ENCODE measurements around the gene TMEM255B. TPM values are rescaled to one million over a fixed set of nuclear protein-coding genes. Genes with fewer than 3 reads are reported as not detected.

The TMEM255B gene
- total and polyA plus RNA-seq, 5 donors from 2014 or later: 0.02 to 1.3 (median 0.11) TPM; not detected in 1

DNA sequence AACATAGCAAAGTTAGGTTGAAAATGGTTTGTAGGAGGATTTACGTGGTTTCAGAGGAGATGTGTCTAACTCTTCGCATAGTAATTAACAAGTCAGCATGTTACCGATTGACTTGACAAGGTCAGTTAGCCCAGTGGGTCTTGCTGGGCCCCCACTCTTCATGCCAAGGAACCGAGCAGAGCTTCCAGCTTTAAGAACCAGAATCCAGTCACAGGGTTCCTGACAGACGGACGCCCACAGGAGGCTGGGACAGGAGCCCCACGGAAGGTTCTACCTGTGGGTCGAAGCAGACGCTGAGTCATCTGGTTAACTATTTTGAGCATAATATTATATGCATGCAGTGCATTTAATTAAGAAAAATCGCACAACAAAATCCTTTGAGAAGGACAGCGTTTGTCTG is 3.5 kb downstream of the TMEM255B start:
- ATAC-seq (ENCODE audit: low read depth in 2 of 2): no peak
- Histone ChIP-seq H3K4me1 (ENCODE audit: control insufficient read depth, insufficient read depth, low read length, poor library complexity, severe bottlenecking) (peaks cover 17% of the 10 kb centered on the region), H3K9me3 (ENCODE audit: control insufficient read depth in 2 of 2, low read length in 2 of 2) (no peaks in the 10 kb centered on the region), H3K27me3 (ENCODE audit: control insufficient read depth, insufficient read depth, low read length) (peaks cover 22% of the 10 kb centered on the region), H3K4me3 (ENCODE audit: low read depth, low read length) (no peak overlapping the region), H3K36me3 (ENCODE audit: control insufficient read depth, insufficient read depth, low read length) (no peaks in the 10 kb centered on the region), H3K27ac (ENCODE audit: insufficient read depth, low read length, poor library complexity, severe bottlenecking) (no peak overlapping the region)
- H3K9me3 Mint-ChIP-seq: peaks cover 0 to 1% (median 0%) of the 10 kb centered on the region in 7 donors
- H3K27ac Mint-ChIP-seq: no peak overlapping the region
- DNase-seq: no peak
- H3K27me3 Mint-ChIP-seq: peaks cover 46% of the 10 kb centered on the region
- peaks cover 5 to 13% (median 8%) of the 10 kb centered on the region in 4 donors for H3K4me1 Mint-ChIP-seq
- no peak overlapping the region for H3K4me3 Mint-ChIP-seq
- no peaks in the 10 kb centered on the region for H3K36me3 Mint-ChIP-seq

DNA sequence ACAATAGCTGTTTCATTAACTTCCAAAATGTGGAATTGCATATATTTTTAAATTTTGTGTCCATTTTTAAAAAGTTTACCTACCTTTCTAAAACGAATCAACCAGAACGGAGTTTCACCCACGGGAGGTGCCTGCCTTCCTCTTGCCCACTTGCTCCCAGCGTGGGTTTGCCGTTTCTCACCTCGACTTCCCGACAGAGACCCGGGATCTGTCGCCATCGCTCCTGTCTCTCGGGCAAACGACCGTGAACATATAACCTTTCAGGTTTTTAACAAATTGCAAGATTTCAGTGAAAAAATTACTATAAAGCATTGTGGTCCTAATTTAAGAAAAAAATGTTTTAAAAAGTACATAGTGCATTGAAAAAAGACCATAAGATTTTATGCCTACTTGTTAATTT is 4.2 kb downstream of the TMEM255B start:
- ATAC-seq (ENCODE audit: low read depth in 2 of 2) (no peak), DNase-seq (no peak)

DNA sequence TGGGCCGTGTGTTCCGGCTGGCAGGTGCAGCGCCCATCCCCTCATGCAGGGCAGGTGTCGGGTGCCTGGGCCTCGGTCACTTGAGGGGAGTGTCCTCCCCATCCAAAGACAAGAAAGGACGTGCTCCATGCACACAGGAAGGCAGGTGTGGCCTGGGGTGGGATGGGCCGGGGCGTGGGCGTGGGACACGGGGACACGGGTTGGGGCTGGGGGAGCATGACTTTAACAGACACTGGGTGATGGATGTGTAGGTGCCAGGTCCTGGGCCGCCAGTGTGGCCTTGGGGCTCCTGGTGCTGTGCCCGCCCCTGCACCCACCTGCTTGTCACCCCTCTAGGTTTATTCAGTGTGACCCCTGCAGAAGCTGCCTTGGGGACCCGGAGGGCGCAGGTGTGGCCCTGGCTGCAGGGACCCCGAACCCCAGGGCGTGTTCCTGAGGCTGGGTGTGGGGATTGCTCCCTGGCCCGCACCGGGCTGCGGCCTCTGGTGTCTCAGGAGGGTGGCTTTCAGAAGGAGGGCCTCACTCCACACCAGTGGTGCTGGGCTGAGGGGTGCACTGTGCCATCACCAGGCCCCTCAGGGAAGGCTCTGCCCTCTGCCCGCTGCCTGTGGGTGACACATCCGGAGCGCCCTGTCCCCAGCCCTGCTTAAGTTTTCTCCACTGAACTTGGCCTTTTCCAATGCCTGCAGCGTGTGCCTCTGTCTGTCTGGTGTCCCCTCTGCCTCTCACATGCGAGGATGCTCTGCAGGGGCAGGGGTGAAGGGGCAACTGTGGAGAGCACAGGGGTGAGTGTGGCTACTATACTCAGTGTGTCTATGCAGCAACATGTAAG is 5.2 kb downstream of the TMEM255B start:
- Histone ChIP-seq H3K4me3 (ENCODE audit: low read depth, low read length) (no peak overlapping the region), H3K27me3 (ENCODE audit: control insufficient read depth, insufficient read depth, low read length) (peaks cover 17% of the 10 kb centered on the region), H3K36me3 (ENCODE audit: control insufficient read depth, insufficient read depth, low read length) (no peaks in the 10 kb centered on the region), H3K4me1 (ENCODE audit: control insufficient read depth, insufficient read depth, low read length, poor library complexity, severe bottlenecking) (peaks cover 9% of the 10 kb centered on the region), H3K27ac (ENCODE audit: insufficient read depth, low read length, poor library complexity, severe bottlenecking) (no peak overlapping the region), H3K9me3 (ENCODE audit: control insufficient read depth in 2 of 2, low read length in 2 of 2) (no peaks in the 10 kb centered on the region)
- Mint-ChIP-seq H3K27me3 (peaks cover 38% of the 10 kb centered on the region), H3K9me3 (peaks cover 0 to 1% (median 0%) of the 10 kb centered on the region in 7 donors), H3K27ac (no peak overlapping the region), H3K36me3 (no peaks in the 10 kb centered on the region), H3K4me3 (no peak overlapping the region), H3K4me1 (peaks cover 4 to 8% (median 6%) of the 10 kb centered on the region in 4 donors)
- DNase-seq (no peak), ATAC-seq (ENCODE audit: low read depth in 2 of 2) (no peak)

More for the DNA sequence above, 4.2 kb downstream of the TMEM255B start:
- Mint-ChIP-seq H3K36me3 (no peaks in the 10 kb centered on the region), H3K27me3 (peaks cover 39% of the 10 kb centered on the region), H3K4me1 (peaks cover 5 to 11% (median 8%) of the 10 kb centered on the region in 4 donors), H3K9me3 (peaks cover 0 to 1% (median 0%) of the 10 kb centered on the region in 7 donors), H3K27ac (no peak overlapping the region), H3K4me3 (no peak overlapping the region)
- Histone ChIP-seq H3K27ac (ENCODE audit: insufficient read depth, low read length, poor library complexity, severe bottlenecking) (no peak overlapping the region), H3K4me3 (ENCODE audit: low read depth, low read length) (no peak overlapping the region), H3K9me3 (ENCODE audit: control insufficient read depth in 2 of 2, low read length in 2 of 2) (no peaks in the 10 kb centered on the region), H3K4me1 (ENCODE audit: control insufficient read depth, insufficient read depth, low read length, poor library complexity, severe bottlenecking) (peaks cover 17% of the 10 kb centered on the region), H3K36me3 (ENCODE audit: control insufficient read depth, insufficient read depth, low read length) (no peaks in the 10 kb centered on the region), H3K27me3 (ENCODE audit: control insufficient read depth, insufficient read depth, low read length) (peaks cover 17% of the 10 kb centered on the region)

DNA sequence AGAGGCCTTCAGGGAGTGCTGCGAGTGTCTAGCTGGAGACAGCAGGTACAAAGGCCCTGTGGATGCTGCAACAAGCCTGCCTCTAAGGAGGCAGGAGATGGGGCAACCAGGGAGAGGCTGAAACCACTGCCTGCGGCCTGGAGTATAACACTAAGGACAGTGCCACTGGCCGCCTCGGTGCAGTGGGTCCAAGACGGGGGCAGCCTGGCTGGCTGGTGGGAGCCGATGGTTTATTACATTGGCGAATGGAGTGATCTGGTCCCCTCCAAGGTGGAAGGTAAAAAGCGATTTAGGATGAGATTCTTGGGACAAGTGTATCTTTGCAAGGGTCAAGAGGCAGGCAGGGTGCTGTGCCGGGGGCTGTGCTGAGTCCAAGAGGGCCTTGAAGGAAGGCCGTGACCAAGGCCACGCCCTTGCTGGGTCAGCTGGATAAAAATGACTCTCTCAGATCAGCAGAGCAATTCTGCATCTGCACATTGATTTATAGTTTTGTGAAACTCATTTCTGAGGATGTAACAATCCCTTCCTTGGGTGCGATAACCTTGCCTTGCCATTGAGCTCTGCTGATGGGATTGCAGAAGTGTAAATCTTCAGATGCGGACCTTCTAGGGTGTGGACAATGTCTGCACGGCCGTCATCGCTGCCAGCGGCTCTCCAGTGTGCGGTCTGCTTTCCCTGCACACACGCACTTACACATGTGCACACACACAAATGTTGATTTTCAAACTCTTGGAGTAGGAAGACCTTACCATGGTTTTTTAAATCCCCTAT is 6.0 kb downstream of the TMEM255B start:
- H3K4me1 ChIP-seq (ENCODE audit: control insufficient read depth, insufficient read depth, low read length, poor library complexity, severe bottlenecking): peaks cover 1% of the 10 kb centered on the region
- Mint-ChIP-seq H3K4me1 (peaks cover 0 to 2% (median under 1%) of the 10 kb centered on the region in 4 donors), H3K27me3 (peaks cover 30% of the 10 kb centered on the region), H3K27ac (no peak overlapping the region), H3K36me3 (no peaks in the 10 kb centered on the region), H3K4me3 (no peak overlapping the region), H3K9me3 (peaks cover 0 to 1% (median 0%) of the 10 kb centered on the region in 7 donors)
- peaks cover 11% of the 10 kb centered on the region for H3K27me3 ChIP-seq (ENCODE audit: control insufficient read depth, insufficient read depth, low read length)
- ATAC-seq (ENCODE audit: low read depth in 2 of 2): no peak
- no peaks in the 10 kb centered on the region for H3K9me3 ChIP-seq (ENCODE audit: control insufficient read depth in 2 of 2, low read length in 2 of 2)
- no peaks in the 10 kb centered on the region for H3K36me3 ChIP-seq (ENCODE audit: control insufficient read depth, insufficient read depth, low read length)
- H3K4me3 ChIP-seq (ENCODE audit: low read depth, low read length): no peak overlapping the region
- no peak for DNase-seq
- no peak overlapping the region for H3K27ac ChIP-seq (ENCODE audit: insufficient read depth, low read length, poor library complexity, severe bottlenecking)

DNA sequence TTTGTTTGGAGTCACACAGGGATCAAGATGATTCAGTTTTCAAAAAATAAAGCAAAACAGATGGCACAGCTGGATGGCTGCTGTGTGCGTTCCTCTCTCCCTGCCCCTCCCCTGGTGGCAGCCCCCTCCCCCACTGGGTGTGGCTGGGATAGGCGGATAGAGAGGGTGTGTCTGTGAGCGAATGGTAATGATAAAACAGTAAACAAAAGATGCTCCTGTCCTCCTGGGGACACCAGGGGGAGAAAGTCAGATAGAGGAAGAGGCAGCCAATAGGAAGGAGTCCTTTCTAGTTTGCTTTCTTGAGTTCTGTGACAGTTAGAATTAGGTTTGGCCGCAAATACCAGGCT is 6.5 kb downstream of the TMEM255B start:
- H3K36me3 Mint-ChIP-seq: no peaks in the 10 kb centered on the region
- peaks cover 25% of the 10 kb centered on the region for H3K27me3 Mint-ChIP-seq
- no peaks in the 10 kb centered on the region for H3K36me3 ChIP-seq (ENCODE audit: control insufficient read depth, insufficient read depth, low read length)
- H3K27ac ChIP-seq (ENCODE audit: insufficient read depth, low read length, poor library complexity, severe bottlenecking): no peak overlapping the region
- H3K9me3 ChIP-seq (ENCODE audit: control insufficient read depth in 2 of 2, low read length in 2 of 2): no peaks in the 10 kb centered on the region
- DNase-seq: no peak
- H3K4me3 ChIP-seq (ENCODE audit: low read depth, low read length): no peak overlapping the region
- H3K27ac Mint-ChIP-seq: no peak overlapping the region
- peaks cover 9% of the 10 kb centered on the region for H3K27me3 ChIP-seq (ENCODE audit: control insufficient read depth, insufficient read depth, low read length)
- no peaks in the 10 kb centered on the region for H3K4me1 Mint-ChIP-seq
- no peak overlapping the region for H3K4me3 Mint-ChIP-seq
- H3K9me3 Mint-ChIP-seq: peaks cover 0 to 4% (median 0%) of the 10 kb centered on the region in 7 donors
- ATAC-seq (ENCODE audit: low read depth in 2 of 2): no peak
- H3K4me1 ChIP-seq (ENCODE audit: control insufficient read depth, insufficient read depth, low read length, poor library complexity, severe bottlenecking): no peaks in the 10 kb centered on the region

DNA sequence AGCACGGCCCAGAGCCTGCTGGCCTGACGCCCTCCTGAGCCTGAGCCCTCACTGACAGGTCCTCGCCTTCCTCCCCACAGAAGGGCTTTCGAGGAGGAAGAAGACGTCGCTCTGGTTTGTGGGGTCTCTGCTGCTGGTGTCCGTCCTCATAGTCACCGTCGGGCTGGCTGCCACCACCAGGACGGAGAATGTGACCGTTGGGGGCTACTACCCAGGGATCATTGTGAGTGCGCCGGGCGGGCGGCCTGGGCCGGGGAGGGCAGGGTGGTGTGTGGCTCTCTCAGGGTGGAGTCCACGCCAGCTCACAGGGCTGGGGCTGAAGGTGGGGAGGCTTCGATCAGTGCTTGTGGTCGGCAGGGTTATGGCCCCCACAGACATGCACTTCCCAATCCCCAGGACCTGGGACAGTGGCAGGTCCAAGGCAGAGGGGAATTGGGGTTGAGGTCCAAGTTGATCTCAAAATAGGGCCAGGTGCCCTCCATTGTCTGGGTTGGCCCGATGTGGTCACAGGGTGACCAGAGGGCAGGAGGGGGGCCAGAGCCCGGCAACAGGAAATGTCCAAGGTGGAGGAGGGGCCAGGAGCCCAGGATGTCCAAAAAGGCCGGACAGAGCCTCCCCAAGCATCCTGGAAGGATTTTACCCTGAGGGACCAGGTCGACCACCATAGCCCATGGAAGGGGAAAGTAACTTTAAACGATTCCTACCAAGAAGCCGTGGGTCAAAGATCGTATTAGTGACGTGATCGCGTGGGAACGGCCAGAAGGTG is 7.2 kb downstream of the TMEM255B start:
- Mint-ChIP-seq H3K4me1 (no peaks in the 10 kb centered on the region), H3K9me3 (peaks cover 0 to 4% (median 0%) of the 10 kb centered on the region in 7 donors), H3K4me3 (no peak overlapping the region), H3K36me3 (no peaks in the 10 kb centered on the region), H3K27ac (no peak overlapping the region), H3K27me3 (peaks cover 24% of the 10 kb centered on the region)
- no peak overlapping the region for H3K27ac ChIP-seq (ENCODE audit: insufficient read depth, low read length, poor library complexity, severe bottlenecking)
- H3K9me3 ChIP-seq (ENCODE audit: control insufficient read depth in 2 of 2, low read length in 2 of 2): no peaks in the 10 kb centered on the region
- no peaks in the 10 kb centered on the region for H3K4me1 ChIP-seq (ENCODE audit: control insufficient read depth, insufficient read depth, low read length, poor library complexity, severe bottlenecking)
- H3K27me3 ChIP-seq (ENCODE audit: control insufficient read depth, insufficient read depth, low read length): peaks cover 5% of the 10 kb centered on the region
- H3K4me3 ChIP-seq (ENCODE audit: low read depth, low read length): no peak overlapping the region
- H3K36me3 ChIP-seq (ENCODE audit: control insufficient read depth, insufficient read depth, low read length): no peaks in the 10 kb centered on the region
- DNase-seq: no peak
- no peak for ATAC-seq (ENCODE audit: low read depth in 2 of 2)

DNA sequence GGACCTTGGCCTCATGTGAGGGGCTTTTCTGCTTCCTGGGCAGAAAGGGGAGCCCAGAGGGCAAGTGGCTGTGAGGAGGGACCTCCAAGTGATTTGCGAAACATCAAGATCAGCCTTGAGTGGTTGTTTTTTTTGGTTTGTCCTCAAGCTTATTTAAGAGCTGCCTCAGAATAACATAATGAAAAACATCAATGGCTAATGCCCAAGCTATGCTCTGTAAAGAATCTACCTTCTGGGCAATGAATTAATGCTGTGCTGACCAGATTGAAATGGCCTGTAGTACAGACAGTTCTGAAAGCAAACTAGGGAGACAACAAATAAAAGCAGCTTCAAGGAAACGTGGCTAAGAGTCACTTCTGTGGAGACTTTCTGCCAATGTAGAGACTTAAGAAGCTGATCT is 8.3 kb downstream of the TMEM255B start:
- H3K27me3 Mint-ChIP-seq: peaks cover 12% of the 10 kb centered on the region
- H3K36me3 Mint-ChIP-seq: no peaks in the 10 kb centered on the region
- peaks cover 0 to 7% (median under 1%) of the 10 kb centered on the region in 4 donors for H3K4me1 Mint-ChIP-seq
- Histone ChIP-seq H3K4me3 (ENCODE audit: low read depth, low read length) (no peak overlapping the region), H3K27ac (ENCODE audit: insufficient read depth, low read length, poor library complexity, severe bottlenecking) (no peak overlapping the region), H3K27me3 (ENCODE audit: control insufficient read depth, insufficient read depth, low read length) (peaks cover 3% of the 10 kb centered on the region), H3K36me3 (ENCODE audit: control insufficient read depth, insufficient read depth, low read length) (no peaks in the 10 kb centered on the region), H3K9me3 (ENCODE audit: control insufficient read depth in 2 of 2, low read length in 2 of 2) (no peaks in the 10 kb centered on the region), H3K4me1 (ENCODE audit: control insufficient read depth, insufficient read depth, low read length, poor library complexity, severe bottlenecking) (no peaks in the 10 kb centered on the region)
- peaks cover 0 to 5% (median 0%) of the 10 kb centered on the region in 7 donors for H3K9me3 Mint-ChIP-seq
- ATAC-seq (ENCODE audit: low read depth in 2 of 2) (no peak), DNase-seq (no peak)
- H3K4me3 Mint-ChIP-seq: no peak overlapping the region
- no peak overlapping the region for H3K27ac Mint-ChIP-seq
